Measurements from ENCODE around the gene RHOF. TPM values are rescaled to one million over a fixed set of nuclear protein-coding genes. Genes with fewer than 3 reads are reported as not detected.

Gene RHOF
- total and polyA plus RNA-seq, 2 of the 13 experiments (the other 11 are each of a cell fraction or from before 2014, with no cell fraction given): 14.6 to 32.2 TPM

- no peak for TF ChIP-seq ZNF512B (CRISPR knock-in tag; IDR thresholded peaks at IDR 0.05; ENCODE audit: borderline replicate concordance)
- peak; percentile 7; the same call in 1 of the 2 replicates for TF ChIP-seq ZBTB20 (CRISPR knock-in tag; IDR thresholded peaks at IDR 0.05; ENCODE audit: borderline replicate concordance, low read depth)
- TF ChIP-seq RFXAP (CRISPR knock-in tag; IDR thresholded peaks at IDR 0.05; ENCODE audit: borderline replicate concordance): peak; percentile 61; the same call in 1 of the 2 replicates
- TF ChIP-seq ATF2 (CRISPR knock-in tag; IDR thresholded peaks at IDR 0.05): peak; percentile 88
- TF ChIP-seq TFAP4 (IDR thresholded peaks at IDR 0.05; ENCODE audit: borderline replicate concordance, low read depth): peak; percentile 78
- TF ChIP-seq IRF2 (CRISPR knock-in tag; IDR thresholded peaks at IDR 0.05): peak; percentile 75
- peak; percentile 14 for TF ChIP-seq CCAR2 (optimal IDR thresholded peaks at IDR 0.05; ENCODE audit: low read depth, low read length)
- TF ChIP-seq ZNF264 (CRISPR knock-in tag; IDR thresholded peaks at IDR 0.05): peak; percentile 42; the same call in 1 of the 2 replicates
- TF ChIP-seq ZNF644 (CRISPR knock-in tag; IDR thresholded peaks at IDR 0.05; ENCODE audit: low read depth): no peak
- peak; percentile 24; the same call in 1 of the 2 replicates for TF ChIP-seq ZBTB7A (CRISPR knock-in tag; IDR thresholded peaks at IDR 0.05)
- TF ChIP-seq ZNF296 (CRISPR knock-in tag; conservative IDR thresholded peaks at IDR 0.05): no peak; the same call in 1 of the 2 replicates
- TF ChIP-seq, protein P1, sequence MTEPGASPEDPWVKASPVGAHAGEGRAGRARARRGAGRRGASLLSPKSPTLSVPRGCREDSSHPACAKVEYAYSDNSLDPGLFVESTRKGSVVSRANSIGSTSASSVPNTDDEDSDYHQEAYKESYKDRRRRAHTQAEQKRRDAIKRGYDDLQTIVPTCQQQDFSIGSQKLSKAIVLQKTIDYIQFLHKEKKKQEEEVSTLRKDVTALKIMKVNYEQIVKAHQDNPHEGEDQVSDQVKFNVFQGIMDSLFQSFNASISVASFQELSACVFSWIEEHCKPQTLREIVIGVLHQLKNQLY (CRISPR knock-in tag; IDR thresholded peaks at IDR 0.05): no peak; the same call in 1 of the 2 replicates
- no peak for TF ChIP-seq NFIC (IDR thresholded peaks at IDR 0.05; ENCODE audit: low read length)
- TF ChIP-seq SAP130 (CRISPR knock-in tag; IDR thresholded peaks at IDR 0.05; ENCODE audit: low read depth): peak; percentile 97
- TF ChIP-seq ZNF556 (CRISPR knock-in tag; IDR thresholded peaks at IDR 0.05; ENCODE audit: borderline replicate concordance): peak; percentile 88; the same call in 1 of the 2 replicates
- TF ChIP-seq HDAC2 (CRISPR knock-in tag; IDR thresholded peaks at IDR 0.05): peak; percentile 84
- no peak for TF ChIP-seq RFX3 (CRISPR knock-in tag; IDR thresholded peaks at IDR 0.05)
- TF ChIP-seq, protein P2, sequence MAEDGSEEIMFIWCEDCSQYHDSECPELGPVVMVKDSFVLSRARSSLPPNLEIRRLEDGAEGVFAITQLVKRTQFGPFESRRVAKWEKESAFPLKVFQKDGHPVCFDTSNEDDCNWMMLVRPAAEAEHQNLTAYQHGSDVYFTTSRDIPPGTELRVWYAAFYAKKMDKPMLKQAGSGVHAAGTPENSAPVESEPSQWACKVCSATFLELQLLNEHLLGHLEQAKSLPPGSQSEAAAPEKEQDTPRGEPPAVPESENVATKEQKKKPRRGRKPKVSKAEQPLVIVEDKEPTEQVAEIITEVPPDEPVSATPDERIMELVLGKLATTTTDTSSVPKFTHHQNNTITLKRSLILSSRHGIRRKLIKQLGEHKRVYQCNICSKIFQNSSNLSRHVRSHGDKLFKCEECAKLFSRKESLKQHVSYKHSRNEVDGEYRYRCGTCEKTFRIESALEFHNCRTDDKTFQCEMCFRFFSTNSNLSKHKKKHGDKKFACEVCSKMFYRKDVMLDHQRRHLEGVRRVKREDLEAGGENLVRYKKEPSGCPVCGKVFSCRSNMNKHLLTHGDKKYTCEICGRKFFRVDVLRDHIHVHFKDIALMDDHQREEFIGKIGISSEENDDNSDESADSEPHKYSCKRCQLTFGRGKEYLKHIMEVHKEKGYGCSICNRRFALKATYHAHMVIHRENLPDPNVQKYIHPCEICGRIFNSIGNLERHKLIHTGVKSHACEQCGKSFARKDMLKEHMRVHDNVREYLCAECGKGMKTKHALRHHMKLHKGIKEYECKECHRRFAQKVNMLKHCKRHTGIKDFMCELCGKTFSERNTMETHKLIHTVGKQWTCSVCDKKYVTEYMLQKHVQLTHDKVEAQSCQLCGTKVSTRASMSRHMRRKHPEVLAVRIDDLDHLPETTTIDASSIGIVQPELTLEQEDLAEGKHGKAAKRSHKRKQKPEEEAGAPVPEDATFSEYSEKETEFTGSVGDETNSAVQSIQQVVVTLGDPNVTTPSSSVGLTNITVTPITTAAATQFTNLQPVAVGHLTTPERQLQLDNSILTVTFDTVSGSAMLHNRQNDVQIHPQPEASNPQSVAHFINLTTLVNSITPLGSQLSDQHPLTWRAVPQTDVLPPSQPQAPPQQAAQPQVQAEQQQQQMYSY (CRISPR knock-in tag; IDR thresholded peaks at IDR 0.05): no peak
- no peak for TF ChIP-seq ZNF562 (CRISPR knock-in tag; IDR thresholded peaks at IDR 0.05; ENCODE audit: borderline replicate concordance)
- TF ChIP-seq ZNF652 (CRISPR knock-in tag; IDR thresholded peaks at IDR 0.05; ENCODE audit: borderline replicate concordance, low read depth): peak; percentile 39; the same call in 1 of the 2 replicates
Observed at GRCh38 chr12:121796855-121797751, 3.6 kb upstream of the RHOF start (continued).

Measured in HepG2 (cell line).